GM13976 (cell line): Measurements from ENCODE around the gene ARID1A.
"Not testable (repeated sequence)": the region's sequence is repeated elsewhere in the genome, so short reads cannot be mapped to it uniquely, and the experiment has no call there.

Experiments used
- DNase-seq: peaks from one replicate; pipeline ENCODE4 v3.0.0; 2012; ENCODE audit warnings: low spot score
- CTCF ChIP-seq: IDR thresholded peaks from 2 replicates; pipeline ENCODE4 v1.5.1; 2012; ENCODE audit warnings: borderline replicate concordance, mild to moderate bottlenecking; ENCODE audit not compliant: insufficient read depth; ENCODE audit errors: extremely low read depth, missing control alignments, control extremely low read depth
- in situ Hi-C: fragments of 300-500 bp; cut with MboI; formaldehyde crosslinking; loops from one replicate; pipeline ENCODE4 v1.12.0; 2022; ENCODE audit warnings: low sequenced_read_pairs, mixed read lengths, inconsistent platforms; ENCODE audit not compliant: unreplicated experiment

Gene ARID1A

GRCh38 chr1:26704629-26705028 lies 8.8 kb downstream of the ARID1A start:
- TF ChIP-seq CTCF: no peak
- in situ Hi-C loops: no loop called here
- no peak for DNase-seq

DNA sequence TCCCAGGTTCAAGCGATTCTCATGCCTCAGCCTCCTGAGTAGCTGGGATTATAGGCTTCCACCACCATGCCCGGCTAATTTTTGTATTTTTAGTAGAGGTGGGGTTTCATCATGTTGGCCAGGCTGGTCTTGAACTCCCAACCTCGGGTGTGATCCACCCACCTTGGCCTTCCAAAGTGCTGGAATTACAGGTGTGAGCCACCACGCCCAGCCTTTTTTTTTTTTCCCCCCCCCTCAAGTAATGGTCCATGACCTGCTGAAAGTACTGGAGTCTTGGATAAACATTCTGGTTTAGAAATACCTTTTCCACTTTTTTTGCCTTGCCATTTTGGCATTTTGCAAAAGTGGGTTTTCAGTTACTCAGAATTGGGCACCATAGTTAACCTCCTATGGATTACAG lies 9.4 kb downstream of the ARID1A start:
- DNase-seq: not testable (repeated sequence)

GRCh38 chr1:26705788-26706311 lies 10.0 kb downstream of the ARID1A start:
- in situ Hi-C loops: no loop called here
- TF ChIP-seq CTCF: no peak
- no peak for DNase-seq

More for the DNA sequence above, 9.4 kb downstream of the ARID1A start:
- in situ Hi-C loops: not testable (repeated sequence)

DNA sequence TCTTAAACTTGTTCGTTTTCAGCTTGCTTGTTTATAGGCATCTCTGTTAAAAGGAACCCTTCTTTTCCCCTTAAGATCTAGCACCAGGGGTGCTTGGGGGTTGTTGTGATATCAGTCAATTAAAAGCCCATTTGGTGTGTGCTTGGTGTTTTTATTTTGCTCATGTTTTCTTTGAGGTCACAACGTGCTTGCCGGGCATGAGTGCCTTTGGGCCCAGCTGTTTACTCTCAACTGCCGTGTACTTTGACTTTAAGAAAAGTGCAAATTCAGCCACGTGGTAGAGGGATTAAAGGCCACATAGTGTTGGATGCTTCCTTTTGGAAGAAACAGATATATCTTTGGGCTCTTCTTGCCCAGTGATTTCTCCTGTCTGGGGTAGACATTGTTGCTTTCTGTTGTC lies 10.5 kb downstream of the ARID1A start:
- no peak for DNase-seq
- in situ Hi-C loops: no loop called here
- no peak for TF ChIP-seq CTCF

- no peak for TF ChIP-seq CTCF
- in situ Hi-C loops: no loop called here
- DNase-seq: no peak
Measured at GRCh38 chr1:26710811-26711210, 15.0 kb downstream of the ARID1A start.

- in situ Hi-C loops: no loop called here
- DNase-seq: no peak
- TF ChIP-seq CTCF: no peak
Measured at GRCh38 chr1:26711777-26712176, 16.0 kb downstream of the ARID1A start.

GRCh38 chr1:26717017-26717491 lies 21.2 kb downstream of the ARID1A start:
- no peak for TF ChIP-seq CTCF
- in situ Hi-C loops: no loop called here
- no peak for DNase-seq
